ENCODE measurements around the gene P2RX5.

The P2RX5 gene

GRCh38 chr17:3679531-3680126 is 16.3 kb downstream of the P2RX5 start:
- no peak for DNase-seq (ENCODE audit: low spot score)

- no peak for DNase-seq (ENCODE audit: low spot score)
These were observed 17.0 kb downstream of the P2RX5 start for GRCh38 chr17:3678821-3679530.

DNA sequence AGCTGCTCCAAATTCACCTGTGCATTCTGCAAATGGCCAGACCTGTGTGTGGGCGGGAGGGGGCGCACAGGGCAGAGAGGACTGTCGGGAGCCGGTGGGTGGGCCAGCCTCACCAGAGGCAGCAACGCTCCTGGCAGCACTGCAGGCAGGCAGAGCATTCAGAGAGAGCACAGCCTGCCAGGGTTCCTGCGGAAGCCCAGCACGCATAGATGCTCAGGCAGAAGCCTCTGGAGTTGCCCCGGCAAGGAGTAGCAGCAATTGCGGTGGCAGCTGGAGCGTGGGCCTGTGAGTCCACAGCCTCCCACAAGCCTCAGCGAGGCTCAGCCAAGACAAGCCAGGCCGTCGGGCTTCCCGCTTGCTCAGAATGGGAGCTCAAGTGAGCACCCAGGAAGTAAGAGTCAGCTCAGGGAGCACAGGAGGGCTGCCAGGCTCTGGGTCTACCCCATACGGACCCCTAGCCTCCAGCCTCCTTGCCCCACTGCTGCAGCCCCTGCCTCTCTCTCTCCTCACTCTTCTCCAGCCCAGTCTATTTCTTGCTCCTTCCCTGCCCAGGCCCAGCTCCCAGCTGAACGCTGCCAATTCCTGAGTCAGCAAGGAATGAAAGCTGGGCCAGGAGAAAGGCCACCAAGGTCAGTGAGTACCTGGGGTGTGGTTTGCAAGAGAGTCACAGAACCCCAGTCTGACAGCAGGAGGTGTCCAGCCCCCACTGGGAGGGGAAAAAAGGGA is 17.7 kb downstream of the P2RX5 start:
- DNase-seq (ENCODE audit: low spot score) = no peak

GRCh38 chr17:3675886-3676285 is 20.1 kb downstream of the P2RX5 start:
- no peak for DNase-seq (ENCODE audit: low spot score)

DNA sequence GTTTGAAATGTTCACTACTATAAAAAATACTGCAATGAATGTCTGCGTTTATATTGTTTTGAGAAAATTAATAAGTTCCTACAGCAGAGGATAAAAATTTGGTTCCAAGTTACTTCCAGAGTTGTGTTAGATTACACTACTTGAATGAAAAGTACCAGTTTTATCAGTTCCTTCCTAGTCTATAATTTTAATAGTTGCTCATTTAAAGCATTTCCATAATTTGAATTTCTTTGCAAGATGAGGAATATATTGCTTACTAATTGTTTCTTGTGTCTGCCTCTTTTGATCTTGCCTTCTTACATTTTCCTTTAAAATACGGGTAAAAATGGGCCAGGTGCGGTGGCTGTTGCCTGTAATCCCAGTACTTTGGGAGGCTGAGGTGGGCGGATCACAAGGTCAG is 23.4 kb downstream of the P2RX5 start:
- DNase-seq (ENCODE audit: low spot score) = no peak

DNA sequence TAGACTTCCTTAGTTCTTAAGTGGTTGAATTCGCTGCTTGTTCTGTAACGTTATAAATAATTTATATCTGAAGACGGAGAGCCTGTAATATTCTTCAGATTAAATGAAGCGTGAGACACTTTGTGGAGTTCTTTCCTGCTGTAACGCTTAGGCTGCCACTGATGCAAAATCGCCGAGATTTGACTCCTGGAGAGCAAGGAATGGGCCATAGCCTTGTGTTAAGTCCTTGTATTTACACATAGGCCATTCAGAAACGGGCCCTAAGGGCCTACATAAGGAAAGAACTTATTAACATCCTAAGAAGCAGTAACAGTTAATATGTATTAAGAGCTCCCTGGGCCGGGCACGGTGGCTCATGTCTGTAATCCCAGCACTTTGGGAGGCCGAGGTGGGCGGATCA is 26.4 kb downstream of the P2RX5 start:
- no peak for DNase-seq (ENCODE audit: low spot score)

- no peak for DNase-seq (ENCODE audit: low spot score)
These were observed 26.9 kb downstream of the P2RX5 start for GRCh38 chr17:3669085-3669347.

DNA sequence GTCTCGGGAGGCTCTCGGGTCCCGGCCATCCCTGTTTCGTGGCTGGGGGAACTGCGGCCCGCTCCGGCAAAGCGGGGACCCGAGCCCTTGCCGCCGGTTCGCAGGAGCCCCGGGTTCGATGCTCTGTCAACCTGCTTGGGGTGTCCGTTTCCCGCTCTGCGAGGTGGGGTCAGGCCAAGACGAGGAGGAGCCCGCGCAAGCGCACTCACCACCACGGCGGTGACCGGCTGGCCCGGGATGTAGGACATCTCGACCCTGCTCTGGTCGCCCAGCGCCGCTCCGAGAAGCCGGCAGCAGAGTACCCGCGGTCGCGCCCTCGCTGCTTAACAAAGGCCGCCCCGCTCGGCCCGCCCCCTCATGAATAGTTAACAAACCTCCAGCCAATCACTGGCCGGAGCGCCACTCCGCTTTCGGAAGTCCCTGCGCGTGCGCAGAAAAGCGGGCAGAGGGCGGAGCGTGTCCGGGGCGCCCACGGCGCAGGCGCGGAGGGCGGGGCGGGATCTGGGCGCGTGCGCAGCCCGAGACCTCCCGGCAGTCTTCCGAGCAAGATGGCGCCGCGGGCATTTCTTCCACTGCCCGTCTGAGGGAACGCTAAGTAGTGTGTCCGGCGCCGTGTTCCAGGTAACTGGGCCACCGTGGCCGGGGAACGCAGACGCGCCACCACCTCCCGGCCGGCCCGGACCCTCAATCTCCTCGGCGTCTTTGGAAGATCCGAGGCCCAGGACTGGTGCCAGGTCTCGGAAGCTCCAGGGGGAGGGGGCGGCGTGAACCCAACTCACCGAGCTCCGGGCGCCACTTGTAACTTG is 27.5 kb downstream of the P2RX5 start, which contains the start of the genes EMC6 and TAX1BP3:
Gene EMC6 (plus strand): TSS at position 534 of the 806 bp plus-strand sequence. CDS start 335 bp downstream, outside the sequence.
Gene TAX1BP3 (minus strand): TSS at position 300 of the 806 bp plus-strand sequence. CDS start 52 bp downstream, at position 248.
- peak; percentile 99 for DNase-seq (ENCODE audit: low spot score)

GRCh38 chr17:3667366-3668278 is 28.3 kb downstream of the P2RX5 start:
- DNase-seq (ENCODE audit: low spot score) = peak; percentile 29

DNA sequence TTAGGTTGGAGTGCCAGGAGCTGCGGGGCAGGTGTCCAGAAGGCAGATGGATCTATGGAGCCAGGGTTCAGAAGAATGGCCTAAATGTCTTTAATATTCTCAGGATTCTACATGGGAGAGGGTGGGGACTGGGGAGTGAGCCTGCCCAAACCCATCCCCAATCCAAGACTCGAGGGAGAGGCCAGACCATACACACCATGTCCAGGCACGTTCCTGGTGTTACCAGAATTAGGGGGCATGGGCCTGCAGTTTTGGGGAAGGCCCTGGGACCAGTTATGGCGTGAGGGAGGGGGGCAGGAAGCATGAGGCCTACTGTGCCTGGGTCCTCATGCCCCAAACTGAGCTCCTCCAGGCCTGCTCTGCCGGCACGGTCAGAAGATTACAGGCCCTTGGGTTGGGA is 29.4 kb downstream of the P2RX5 start:
- no peak for DNase-seq (ENCODE audit: low spot score)

DNA sequence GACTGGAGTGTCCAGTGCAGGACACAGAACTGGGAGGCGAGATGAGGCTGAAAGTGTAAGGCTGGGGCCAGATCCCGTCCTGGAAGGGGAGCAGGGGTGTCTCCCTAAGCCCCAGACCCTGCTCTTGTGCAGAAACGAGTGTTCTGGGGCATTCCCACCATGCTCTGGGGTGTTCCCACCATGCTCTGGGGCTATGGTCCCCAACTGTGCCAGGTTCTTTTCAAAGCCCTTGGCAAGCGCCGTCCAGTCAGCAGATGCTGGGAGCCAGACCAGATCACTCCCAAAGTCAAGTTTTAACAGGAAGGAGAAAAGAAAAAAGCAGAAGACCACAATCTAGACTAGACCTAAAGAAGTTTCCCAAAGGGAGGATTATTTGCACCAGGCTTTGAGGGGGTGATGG is 30.1 kb downstream of the P2RX5 start:
- DNase-seq (ENCODE audit: low spot score) = no peak

- DNase-seq (ENCODE audit: low spot score) = no peak
These were observed 32.6 kb downstream of the P2RX5 start for GRCh38 chr17:3663102-3664011.

- no peak for DNase-seq (ENCODE audit: low spot score)
These were observed 35.6 kb downstream of the P2RX5 start for GRCh38 chr17:3660311-3660891.

- DNase-seq (ENCODE audit: low spot score) = no peak
These were observed 36.3 kb downstream of the P2RX5 start for GRCh38 chr17:3659541-3660111.

DNA sequence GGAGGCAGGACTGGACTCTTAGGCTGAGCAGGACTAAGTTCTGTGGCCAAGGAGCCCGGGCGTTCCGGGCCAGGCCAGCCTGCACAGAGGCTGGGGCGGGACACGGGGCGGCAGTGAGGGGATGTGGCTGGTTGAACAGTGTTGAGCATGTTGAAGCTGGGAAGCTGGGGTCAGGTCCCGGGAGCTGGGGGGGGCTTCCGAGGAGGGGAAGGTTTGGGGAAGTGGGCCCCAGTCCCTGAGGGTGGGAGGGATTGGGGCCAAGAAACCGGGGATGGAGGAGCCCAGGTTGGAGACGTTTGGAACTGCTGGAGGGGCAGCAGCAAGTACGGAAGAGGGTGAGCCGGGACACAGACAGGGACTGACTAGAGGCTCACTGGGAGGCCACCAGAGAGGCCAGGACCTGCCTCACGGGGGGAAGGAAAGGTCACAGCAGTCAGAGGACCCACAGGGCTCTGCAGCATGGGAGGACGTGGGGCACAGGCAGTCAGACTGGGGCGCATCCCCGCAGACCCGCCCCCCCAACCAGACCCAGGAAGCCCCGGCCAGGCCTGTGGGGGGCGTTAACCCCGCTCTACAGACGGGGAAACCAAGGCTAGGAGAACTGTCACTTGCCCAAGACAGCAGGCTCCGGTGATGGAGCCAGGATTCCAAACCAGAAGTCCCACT is 37.0 kb downstream of the P2RX5 start:
- DNase-seq (ENCODE audit: low spot score) = no peak

DNA sequence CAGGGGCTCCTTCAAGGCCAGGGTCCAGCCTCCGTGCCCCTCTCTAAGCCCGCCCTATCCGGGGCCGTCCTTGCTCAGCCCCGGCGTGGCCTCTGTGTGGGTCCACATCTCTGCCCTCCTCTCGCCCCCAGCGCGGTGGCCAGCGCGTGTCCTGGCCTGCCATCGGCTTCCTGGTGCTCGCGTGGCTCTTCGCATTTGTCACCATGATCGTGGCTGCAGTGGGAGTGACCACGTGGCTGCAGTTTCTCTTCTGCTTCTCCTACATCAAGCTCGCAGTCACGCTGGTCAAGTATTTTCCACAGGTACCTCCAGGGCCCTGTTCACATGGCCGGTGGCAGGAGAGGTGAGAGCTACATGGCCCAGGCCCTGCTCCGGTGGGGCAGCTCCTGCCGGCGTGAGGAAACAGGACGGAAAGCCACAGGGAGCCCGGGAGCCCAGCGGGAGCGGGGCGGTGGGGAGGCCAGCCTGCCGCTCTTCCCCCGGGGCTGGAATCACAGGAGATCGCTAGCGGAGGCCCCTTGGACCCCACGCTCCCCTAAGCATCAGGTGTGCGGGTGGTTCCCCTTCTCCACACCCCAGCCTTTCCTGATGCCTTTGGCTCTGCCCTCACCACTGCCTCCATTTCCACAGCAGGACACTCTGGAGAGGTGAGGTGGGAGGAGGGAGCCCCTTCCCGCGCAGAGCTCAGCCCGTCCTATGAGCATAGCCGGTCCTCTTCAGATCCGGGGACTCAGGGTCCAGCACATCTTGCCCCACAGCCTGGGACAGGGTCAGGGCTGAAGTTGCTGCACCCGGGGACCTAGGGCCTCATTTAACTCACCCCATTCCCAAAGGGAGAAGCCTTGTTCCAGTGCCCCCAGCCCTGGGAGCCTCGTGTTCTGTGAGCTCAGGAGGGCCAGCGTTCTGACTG is 37.8 kb downstream of the P2RX5 start:
- no peak for DNase-seq (ENCODE audit: low spot score)

DNA sequence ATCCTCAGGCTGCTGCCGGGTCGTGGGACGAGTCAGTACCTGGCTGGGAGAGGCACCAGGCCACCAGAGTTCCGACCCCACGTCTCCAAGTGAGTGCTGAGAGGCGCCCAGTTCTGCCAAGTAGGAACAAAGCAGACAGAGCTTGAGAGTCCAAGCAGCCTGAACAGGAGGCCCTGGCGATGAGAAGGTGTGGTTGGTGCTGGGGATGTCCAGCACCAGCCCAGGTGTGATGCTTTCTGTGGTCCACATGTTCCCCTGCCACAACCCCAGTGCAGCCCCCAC is 38.4 kb downstream of the P2RX5 start:
- no peak for DNase-seq (ENCODE audit: low spot score)

All from germinal center (tissue), 1 donor.